GM12872 (cell line): ENCODE data around the gene HIVEP3.

ENCODE experiments used
- TF ChIP-seq, protein P1 (sequence below): IDR thresholded peaks from 3 replicates; pipeline ENCODE4 v1.5.1; 2011; ENCODE audit warnings: low read depth, mild to moderate bottlenecking, low read length, moderate library complexity; ENCODE audit not compliant: insufficient read depth

HIVEP3 gene

DNA sequence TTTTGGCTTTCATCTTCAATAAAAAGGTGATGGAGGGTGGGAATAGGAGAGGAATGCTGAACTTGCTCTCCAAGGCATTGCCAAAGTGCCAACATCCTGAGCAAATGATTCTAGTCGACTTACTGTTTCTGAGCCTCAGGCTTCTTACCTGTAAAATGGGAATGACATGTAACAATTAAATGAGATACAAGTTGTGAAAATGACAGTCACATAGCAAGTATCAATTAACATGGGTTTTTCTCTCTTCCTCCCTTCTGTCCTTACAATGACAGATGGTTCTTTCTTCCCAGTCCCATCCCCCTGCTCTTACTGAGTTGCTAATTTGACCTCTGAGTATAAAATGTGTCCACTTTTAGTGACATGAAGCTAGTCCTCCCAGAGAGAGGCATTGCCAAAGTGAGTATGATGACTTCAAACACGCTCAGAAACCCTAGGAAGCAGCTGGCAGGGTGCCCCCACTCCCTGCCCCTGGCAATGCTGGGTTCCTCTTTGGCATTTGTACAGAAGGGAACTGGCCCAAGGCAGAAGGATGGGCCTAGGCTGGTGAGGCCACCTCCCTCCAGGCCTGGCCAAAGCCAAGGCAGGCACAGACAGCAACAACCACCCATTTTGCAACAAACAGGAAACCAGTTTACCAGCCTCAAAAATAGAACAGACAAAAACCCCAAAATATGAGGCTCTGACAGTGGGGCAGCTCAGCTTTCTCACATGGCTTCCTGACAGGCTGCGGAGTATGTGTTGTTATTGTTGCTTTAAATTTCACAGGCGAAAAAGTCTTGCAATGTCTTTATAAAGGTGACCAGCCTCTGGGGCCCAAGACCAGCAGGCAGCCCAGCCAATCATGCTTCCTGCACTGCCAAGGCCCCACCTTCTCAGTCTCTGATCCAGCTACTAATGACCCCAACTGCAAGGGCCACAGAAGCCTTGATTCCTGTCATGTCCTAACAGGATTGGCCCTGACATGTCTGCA is 115.9 kb downstream of the HIVEP3 start:
- TF ChIP-seq, protein P1, sequence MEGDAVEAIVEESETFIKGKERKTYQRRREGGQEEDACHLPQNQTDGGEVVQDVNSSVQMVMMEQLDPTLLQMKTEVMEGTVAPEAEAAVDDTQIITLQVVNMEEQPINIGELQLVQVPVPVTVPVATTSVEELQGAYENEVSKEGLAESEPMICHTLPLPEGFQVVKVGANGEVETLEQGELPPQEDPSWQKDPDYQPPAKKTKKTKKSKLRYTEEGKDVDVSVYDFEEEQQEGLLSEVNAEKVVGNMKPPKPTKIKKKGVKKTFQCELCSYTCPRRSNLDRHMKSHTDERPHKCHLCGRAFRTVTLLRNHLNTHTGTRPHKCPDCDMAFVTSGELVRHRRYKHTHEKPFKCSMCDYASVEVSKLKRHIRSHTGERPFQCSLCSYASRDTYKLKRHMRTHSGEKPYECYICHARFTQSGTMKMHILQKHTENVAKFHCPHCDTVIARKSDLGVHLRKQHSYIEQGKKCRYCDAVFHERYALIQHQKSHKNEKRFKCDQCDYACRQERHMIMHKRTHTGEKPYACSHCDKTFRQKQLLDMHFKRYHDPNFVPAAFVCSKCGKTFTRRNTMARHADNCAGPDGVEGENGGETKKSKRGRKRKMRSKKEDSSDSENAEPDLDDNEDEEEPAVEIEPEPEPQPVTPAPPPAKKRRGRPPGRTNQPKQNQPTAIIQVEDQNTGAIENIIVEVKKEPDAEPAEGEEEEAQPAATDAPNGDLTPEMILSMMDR = no peak

DNA sequence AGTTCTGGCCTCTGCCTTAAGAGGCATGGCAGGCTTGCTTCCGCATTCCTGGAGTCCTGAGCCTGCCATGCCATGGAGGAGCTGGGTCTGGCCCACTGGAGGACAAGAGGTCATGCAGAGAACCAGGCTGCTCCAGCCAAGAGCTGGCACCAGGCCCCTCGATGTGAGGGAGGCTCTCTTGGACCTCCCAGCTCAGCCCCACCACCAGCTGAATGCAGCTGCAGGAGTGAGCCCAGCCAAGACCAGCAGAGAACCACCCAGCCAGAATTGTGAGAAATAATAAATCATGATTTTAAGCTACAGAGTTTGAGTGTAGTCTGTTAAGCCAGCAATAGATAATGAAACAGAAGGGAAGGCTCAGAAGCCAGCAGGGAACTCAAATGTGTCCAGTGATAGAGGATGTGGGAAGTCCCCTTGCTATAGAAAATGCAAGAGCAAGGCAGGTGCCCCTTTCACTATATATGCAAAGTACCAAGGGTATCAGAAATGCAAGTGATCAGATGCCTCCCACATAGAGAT is 118.4 kb downstream of the HIVEP3 start:
- TF ChIP-seq, protein P1 = no peak

DNA sequence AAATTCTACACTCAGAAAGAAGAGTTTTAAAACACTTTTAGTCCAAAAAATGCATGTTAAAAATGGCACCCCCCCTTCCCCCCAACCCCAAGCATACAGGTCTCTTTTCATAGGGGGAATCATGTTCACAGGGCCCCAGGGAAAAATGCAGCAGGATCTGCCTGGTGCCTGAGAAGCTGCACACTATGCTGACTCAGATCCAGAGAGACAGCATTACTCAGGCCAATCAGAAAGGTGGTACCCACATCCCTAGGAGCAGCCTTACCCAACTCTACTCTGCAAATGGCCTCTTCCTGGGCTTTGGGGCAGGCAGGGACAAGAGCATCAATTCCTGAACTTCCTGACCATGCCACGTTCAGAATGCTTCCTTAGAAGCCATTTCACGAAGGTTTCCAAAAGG is 119.0 kb downstream of the HIVEP3 start:
- TF ChIP-seq, protein P1 = no peak

DNA sequence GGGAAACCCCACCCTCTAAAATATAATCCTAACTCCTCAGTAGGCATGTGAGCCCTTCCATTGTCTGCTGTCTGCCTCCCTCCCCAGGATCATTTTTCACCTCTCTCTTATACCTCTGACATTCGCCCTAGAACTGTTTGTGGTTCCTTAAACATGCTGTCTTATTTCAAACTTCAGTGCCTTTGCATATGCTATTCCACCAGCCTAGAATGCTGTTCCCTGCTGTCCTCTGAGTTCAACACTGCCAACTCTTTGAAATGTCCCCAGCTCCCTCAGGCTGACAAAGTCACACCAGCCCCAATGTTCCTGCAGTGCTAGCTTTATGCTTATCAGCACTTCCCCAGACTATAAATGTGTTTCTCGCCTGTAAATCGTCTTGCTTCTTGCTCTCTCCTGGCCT is 119.5 kb downstream of the HIVEP3 start:
- TF ChIP-seq, protein P1 = no peak

DNA sequence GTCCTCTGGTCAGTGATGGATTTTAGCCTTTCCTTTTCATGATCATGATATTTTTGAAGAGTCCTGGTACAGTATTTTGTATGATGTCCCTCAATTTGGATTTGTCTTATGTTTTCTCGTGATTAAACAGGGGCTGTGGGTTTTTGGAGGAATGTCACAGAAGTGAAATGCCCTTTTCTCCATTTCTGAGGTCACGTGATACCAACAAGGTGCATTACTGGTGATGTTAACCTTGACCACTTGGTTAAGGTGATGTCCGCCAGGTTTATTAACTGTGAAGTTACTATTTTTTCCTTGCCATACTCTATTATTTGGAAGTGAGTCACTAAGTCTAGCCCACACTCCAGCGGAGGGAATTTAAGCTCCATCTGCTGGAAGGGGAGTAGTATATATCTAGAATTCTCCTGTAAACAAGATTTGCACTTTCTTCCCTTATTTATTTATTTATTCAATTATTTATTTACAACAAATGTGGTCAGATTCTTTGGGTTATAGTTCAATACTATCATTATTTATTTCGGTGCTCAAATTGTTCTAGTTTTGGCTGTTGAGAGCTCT is 123.4 kb downstream of the HIVEP3 start:
- TF ChIP-seq, protein P1 = no peak

DNA sequence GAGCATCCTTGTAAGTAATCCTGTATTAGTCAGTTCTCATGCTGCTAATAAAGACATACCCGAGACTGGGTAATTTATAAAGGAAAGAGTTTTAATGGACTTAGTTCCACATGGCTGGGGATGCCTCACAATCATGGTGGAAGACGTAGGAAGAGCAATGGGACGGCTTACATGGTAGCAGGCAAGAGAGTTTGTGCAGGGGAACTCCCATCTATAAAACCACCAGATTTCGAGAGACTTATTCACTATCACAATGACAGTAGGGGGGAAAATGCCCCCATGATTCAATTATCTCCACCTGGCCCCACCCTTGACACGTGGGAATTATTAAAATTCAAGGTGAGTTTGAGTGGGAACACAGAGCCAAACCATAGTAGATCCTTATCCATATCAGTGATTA is 124.7 kb downstream of the HIVEP3 start:
- TF ChIP-seq, protein P1 = no peak

DNA sequence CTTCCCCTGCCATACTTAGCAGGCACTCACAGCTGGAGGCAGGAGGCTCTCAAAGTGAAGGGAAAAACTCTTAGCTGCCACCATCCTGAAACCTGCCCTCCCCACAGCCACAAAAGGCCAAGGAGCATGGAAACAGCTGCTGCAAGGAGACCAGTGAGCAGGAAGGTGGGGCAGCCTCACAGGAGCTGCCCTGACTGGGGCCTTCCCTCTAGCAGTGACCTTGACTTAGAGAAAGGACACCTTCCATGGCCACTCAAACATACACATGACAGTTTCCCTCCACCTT is 126.3 kb downstream of the HIVEP3 start:
- TF ChIP-seq, protein P1 = no peak
